GM13976 (cell line): ENCODE measurements around the gene SNTA1.

Source experiments
- DNase-seq: peaks from one replicate; pipeline ENCODE4 v3.0.0; 2012; ENCODE audit warnings: low spot score
- in situ Hi-C: fragments of 300-500 bp; cut with MboI; formaldehyde crosslinking; loops from one replicate; pipeline ENCODE4 v1.12.0; 2022; ENCODE audit warnings: low sequenced_read_pairs, mixed read lengths, inconsistent platforms; ENCODE audit not compliant: unreplicated experiment
- TF ChIP-seq, protein P1 (sequence below): IDR thresholded peaks from 2 replicates; pipeline ENCODE4 v1.5.1; 2012; ENCODE audit warnings: borderline replicate concordance, mild to moderate bottlenecking; ENCODE audit not compliant: insufficient read depth; ENCODE audit errors: extremely low read depth, missing control alignments, control extremely low read depth

SNTA1 gene

DNA sequence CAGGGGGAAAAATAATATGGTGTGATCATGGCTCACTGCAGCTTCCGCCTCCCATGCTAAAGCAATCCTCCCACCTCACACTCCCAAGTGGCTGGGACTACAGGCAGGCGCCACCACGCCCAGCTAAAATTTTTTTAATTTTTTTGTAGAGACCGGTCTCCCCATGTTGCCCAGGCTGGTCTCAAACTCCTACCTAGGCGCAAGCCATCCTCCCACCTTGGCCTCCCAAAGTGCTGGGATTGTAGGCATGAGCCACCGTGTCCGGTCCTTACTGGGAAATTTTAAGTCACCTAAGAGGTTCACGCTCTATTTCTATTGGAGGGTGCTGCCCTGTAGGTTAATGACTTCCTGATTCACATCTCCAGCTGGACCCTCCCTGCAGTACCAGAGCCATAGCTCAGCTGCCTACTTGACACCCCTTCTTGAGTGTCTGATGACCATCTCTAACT lies 41.6 kb downstream of the SNTA1 start:
- in situ Hi-C loops = no loop called here
- no peak for DNase-seq
- TF ChIP-seq, protein P1, sequence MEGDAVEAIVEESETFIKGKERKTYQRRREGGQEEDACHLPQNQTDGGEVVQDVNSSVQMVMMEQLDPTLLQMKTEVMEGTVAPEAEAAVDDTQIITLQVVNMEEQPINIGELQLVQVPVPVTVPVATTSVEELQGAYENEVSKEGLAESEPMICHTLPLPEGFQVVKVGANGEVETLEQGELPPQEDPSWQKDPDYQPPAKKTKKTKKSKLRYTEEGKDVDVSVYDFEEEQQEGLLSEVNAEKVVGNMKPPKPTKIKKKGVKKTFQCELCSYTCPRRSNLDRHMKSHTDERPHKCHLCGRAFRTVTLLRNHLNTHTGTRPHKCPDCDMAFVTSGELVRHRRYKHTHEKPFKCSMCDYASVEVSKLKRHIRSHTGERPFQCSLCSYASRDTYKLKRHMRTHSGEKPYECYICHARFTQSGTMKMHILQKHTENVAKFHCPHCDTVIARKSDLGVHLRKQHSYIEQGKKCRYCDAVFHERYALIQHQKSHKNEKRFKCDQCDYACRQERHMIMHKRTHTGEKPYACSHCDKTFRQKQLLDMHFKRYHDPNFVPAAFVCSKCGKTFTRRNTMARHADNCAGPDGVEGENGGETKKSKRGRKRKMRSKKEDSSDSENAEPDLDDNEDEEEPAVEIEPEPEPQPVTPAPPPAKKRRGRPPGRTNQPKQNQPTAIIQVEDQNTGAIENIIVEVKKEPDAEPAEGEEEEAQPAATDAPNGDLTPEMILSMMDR = no peak

DNA sequence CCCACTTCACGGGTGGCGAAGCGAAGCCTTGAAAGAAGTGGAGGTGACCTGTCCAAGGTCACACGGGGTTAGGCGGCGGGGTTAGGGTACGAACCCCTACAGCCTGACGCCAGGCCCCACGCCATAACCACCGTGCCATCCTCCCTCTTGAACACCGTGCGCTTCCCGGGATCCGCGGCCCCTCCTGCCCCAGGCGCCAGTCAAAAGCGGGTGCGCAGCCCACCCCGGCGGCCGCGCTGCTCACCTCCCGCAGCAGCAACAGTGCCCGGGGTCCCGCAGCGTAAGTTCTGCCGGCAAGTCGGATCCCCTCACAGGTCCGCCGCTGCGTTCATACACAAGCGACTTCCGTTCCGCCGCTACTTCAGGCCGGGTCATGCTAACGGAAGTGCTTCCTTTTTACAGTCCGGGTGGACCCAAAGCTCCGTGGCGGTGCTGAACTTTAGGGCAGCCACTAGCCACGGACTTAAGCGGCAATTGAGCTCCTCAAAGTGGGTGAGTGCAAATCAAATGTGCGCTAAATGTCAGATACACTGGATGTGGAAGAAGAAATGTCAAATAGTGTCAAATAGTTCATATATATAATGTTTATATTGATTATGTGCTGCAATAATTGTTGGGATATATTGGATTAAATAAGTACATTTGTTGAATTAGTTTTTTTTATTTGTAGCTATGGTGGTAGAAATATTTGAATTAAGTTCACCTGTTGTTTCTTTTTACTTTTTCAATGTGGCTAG lies 42.2 kb downstream of the SNTA1 start, which contains the start of gene CDK5RAP1:
TSS of gene CDK5RAP1 (minus strand) at position 336 of the 737 bp plus-strand sequence. CDS start 4,455 bp downstream, outside the sequence.
- DNase-seq = peak; percentile 88
- TF ChIP-seq, protein P1 = no peak
- in situ Hi-C loops = no loop called here

DNA sequence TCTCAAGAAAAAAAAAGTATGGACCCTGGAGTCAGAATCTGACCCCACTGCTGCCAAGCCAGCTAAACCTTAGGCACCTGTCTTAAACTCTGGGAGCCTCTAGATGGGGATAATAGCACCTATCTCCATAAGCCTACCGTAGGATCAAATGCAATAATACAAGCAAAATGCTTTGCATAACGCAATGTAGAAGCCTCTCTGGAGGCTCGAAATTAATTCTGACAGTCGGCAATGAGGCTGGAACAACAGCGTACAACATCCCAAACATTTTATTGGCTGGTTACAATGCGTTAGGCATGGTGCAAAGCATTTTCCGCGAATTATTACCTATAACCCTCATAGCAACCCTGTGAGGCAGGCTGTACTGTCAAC lies 42.8 kb downstream of the SNTA1 start:
- in situ Hi-C loops = no loop called here
- TF ChIP-seq, protein P1 = no peak
- DNase-seq = peak; percentile 46

DNA sequence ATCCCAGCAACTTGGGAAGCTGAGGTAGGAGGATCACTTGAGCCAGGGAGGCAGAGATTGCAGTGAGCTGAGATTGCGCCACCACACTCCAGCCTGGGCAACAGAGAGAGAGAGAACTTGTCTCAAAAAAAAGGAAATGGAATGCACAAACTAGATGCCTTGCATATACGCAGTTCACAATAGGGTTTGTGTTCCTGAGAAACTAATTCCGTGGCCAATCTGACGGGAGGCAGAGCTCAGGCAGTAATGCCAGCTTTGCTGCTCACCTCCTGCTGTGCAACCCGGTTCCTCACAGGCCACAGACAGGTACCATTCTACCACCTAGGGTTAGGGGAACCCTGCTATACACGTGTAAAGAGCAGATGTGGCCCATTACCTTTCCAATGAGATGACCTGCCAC lies 43.6 kb downstream of the SNTA1 start:
- no peak for DNase-seq
- TF ChIP-seq, protein P1 = no peak
- in situ Hi-C loops = no loop called here

DNA sequence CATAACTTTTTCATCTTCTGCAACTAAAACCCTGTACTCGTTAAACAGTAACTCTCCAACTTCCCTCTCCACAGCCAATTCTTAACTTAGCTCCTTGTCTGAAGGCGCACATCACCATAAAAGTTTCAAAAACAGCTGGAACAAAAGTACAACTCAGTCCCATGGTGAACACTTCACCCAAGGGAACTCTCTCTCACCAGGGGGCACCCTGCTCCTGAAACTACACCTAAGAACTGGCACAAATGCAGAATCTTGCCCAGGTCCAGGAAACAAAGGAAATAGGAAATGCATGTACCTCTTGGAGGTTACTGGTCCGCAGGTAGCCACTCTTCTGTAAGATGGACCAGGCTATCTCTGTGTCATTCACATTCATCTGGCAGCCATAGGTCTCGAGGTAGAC lies 48.8 kb downstream of the SNTA1 start:
- DNase-seq = no peak
- TF ChIP-seq, protein P1 = no peak
- in situ Hi-C loops = no loop called here

DNA sequence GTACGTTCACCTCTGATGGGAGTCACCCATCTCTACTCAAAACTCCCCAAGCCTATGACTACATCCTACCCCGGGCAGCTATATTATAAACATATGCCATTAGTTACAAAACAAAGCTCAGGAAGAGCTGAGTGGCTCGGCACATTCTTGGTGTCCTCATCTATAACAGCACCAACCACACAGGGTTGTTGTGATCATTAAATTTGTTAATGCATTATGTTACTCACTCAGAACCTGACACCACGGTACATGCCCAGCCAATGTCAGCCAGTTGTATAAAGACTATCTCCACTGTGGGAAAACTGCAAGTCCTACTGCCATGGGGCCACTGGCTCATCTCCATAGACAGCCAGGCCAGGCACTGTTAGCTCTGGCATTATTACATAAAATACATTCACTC lies 50.0 kb downstream of the SNTA1 start:
- TF ChIP-seq, protein P1 = no peak
- in situ Hi-C loops = no loop called here
- DNase-seq = no peak
